Endothelial cell (in vitro differentiated cells): ENCODE measurements around the gene MAN2A2. TPM values are rescaled to one million over a fixed set of nuclear protein-coding genes. Genes with fewer than 3 reads are reported as not detected.
"Not testable (repeated sequence)": the region's sequence is repeated elsewhere in the genome, so short reads cannot be mapped to it uniquely, and the experiment has no call there.

ENCODE experiments used
- DNase-seq: peaks from one replicate; pipeline ENCODE4 v3.0.0; 2021; ENCODE audit warnings: low spot score
- H3K27ac Mint-ChIP-seq: one replicate; pipeline ENCODE4 v1.8.0; 2021; ENCODE audit warnings: mixed read lengths, inconsistent platforms; ENCODE audit not compliant: unreplicated experiment
- H3K27me3 Mint-ChIP-seq: one replicate; pipeline ENCODE4 v1.8.0; 2021; ENCODE audit warnings: mild to moderate bottlenecking, moderate library complexity, mixed read lengths, inconsistent platforms; ENCODE audit not compliant: unreplicated experiment
- H3K36me3 Mint-ChIP-seq: one replicate; pipeline ENCODE4 v1.8.0; 2021; ENCODE audit warnings: mild to moderate bottlenecking, low read depth, mixed read lengths, inconsistent platforms; ENCODE audit not compliant: unreplicated experiment
- H3K4me1 Mint-ChIP-seq: one replicate; pipeline ENCODE4 v1.8.0; 2021; ENCODE audit warnings: mild to moderate bottlenecking, mixed read lengths, inconsistent platforms; ENCODE audit not compliant: unreplicated experiment
- H3K4me3 Mint-ChIP-seq: one replicate; pipeline ENCODE4 v1.8.0; 2021; ENCODE audit warnings: mild to moderate bottlenecking, mixed read lengths, inconsistent platforms; ENCODE audit not compliant: unreplicated experiment
- H3K9me3 Mint-ChIP-seq: one replicate; pipeline ENCODE4 v1.8.0; 2021; ENCODE audit warnings: mixed read lengths, inconsistent platforms; ENCODE audit not compliant: unreplicated experiment
- total RNA-seq: library from RNA; stranded (reverse); fragmentation: NEBNext Ultra II Directional; extraction: Animal tissue kit (Norgen Biotek cat#: 25700); gene quantifications from one replicate; pipeline ENCODE4 v1.2.1, GENCODE V29; 2021; ENCODE audit not compliant: unreplicated experiment
- TF ChIP-seq, protein P1 (sequence below): fragments of 200-600 bp; sonication (generic); IDR thresholded peaks from one replicate; pipeline ENCODE4 v1.5.0; 2021; ENCODE audit warnings: antibody characterized with exemption; ENCODE audit not compliant: unreplicated experiment

The MAN2A2 gene
- total RNA-seq, 1 donor from 2014 or later: 72.2 TPM

GRCh38 chr15:90895571-90896117 is 7.5 kb upstream of the MAN2A2 start:
- TF ChIP-seq, protein P1, sequence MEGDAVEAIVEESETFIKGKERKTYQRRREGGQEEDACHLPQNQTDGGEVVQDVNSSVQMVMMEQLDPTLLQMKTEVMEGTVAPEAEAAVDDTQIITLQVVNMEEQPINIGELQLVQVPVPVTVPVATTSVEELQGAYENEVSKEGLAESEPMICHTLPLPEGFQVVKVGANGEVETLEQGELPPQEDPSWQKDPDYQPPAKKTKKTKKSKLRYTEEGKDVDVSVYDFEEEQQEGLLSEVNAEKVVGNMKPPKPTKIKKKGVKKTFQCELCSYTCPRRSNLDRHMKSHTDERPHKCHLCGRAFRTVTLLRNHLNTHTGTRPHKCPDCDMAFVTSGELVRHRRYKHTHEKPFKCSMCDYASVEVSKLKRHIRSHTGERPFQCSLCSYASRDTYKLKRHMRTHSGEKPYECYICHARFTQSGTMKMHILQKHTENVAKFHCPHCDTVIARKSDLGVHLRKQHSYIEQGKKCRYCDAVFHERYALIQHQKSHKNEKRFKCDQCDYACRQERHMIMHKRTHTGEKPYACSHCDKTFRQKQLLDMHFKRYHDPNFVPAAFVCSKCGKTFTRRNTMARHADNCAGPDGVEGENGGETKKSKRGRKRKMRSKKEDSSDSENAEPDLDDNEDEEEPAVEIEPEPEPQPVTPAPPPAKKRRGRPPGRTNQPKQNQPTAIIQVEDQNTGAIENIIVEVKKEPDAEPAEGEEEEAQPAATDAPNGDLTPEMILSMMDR: no peak
- peak overlapping the region; percentile 81 for H3K4me3 Mint-ChIP-seq
- DNase-seq: no peak
- H3K4me1 Mint-ChIP-seq: no peaks in the 10 kb centered on the region
- H3K36me3 Mint-ChIP-seq: peaks cover 27% of the 10 kb centered on the region
- H3K27me3 Mint-ChIP-seq: peaks cover 5% of the 10 kb centered on the region
- H3K9me3 Mint-ChIP-seq: no peaks in the 10 kb centered on the region
- no peak overlapping the region for H3K27ac Mint-ChIP-seq

- H3K27me3 Mint-ChIP-seq, H3K27ac Mint-ChIP-seq, H3K4me3 Mint-ChIP-seq, DNase-seq, H3K9me3 Mint-ChIP-seq: not testable (repeated sequence)
- Mint-ChIP-seq H3K36me3 (peaks cover 26% of the 10 kb centered on the region), H3K4me1 (peaks cover 12% of the 10 kb centered on the region)
These were observed 5.9 kb upstream of the MAN2A2 start for GRCh38 chr15:90897131-90897655.

- peak overlapping the region; percentile 93 for H3K27ac Mint-ChIP-seq
- no peaks in the 10 kb centered on the region for H3K9me3 Mint-ChIP-seq
- TF ChIP-seq, protein P1: no peak
- peak overlapping the region; percentile 97 for H3K4me3 Mint-ChIP-seq
- H3K27me3 Mint-ChIP-seq: peaks cover 4% of the 10 kb centered on the region
- H3K36me3 Mint-ChIP-seq: peaks cover 16% of the 10 kb centered on the region
- DNase-seq: no peak
- peaks cover 12% of the 10 kb centered on the region for H3K4me1 Mint-ChIP-seq
These were observed 1.7 kb upstream of the MAN2A2 start for GRCh38 chr15:90901175-90902039.

DNA sequence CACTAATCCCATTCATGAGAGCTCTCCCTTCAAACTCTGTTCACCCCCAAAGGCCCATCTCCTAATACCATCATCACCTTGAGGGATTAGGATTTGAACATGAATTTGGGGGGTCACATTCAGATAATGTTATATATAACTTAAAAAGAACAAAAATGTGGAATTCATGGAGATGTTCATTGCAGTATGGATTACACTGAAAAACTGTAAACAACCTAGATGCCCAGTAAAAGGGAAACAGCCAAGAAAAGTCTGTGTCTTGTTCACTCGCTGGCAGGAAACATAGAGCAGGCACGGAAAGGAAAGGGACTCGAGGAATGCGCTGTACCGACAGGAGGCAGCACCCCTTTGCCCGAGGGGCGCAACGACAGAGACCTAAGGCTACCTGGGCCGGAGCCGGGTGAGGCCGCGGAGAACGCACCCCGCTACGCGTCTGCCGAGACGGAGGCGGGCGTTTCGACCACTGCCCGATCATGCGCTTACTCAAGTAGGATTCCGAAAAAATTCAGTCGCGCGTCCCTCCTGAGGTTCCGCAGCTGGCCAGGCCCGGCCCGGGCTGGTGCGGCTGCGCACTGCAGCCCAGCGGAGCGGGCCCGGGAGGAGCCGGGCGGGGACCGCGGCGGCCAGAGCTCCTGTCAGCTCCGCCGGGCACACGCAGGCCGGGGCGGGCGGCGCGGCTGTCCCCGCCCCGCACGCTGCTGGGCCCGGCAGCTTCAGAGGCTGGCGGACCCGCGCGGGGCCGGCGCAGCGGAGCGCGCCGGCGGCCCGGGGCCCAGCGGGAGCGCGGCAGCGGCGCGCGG is 862 bp upstream of the MAN2A2 start:
- H3K36me3 Mint-ChIP-seq: peaks cover 17% of the 10 kb centered on the region
- TF ChIP-seq, protein P1: peak; percentile 30
- peaks cover 12% of the 10 kb centered on the region for H3K4me1 Mint-ChIP-seq
- DNase-seq: peak; percentile 73
- peaks cover 4% of the 10 kb centered on the region for H3K27me3 Mint-ChIP-seq
- no peaks in the 10 kb centered on the region for H3K9me3 Mint-ChIP-seq
- H3K27ac Mint-ChIP-seq: peak overlapping the region; percentile 93
- H3K4me3 Mint-ChIP-seq: peak overlapping the region; percentile 97
